WI38 (cell line): ENCODE measurements around the gene SPON1.
"Not testable (repeated sequence)": the region's sequence is repeated elsewhere in the genome, so short reads cannot be mapped to it uniquely, and the experiment has no call there.

ENCODE experiments used
- H3K4me3 ChIP-seq: 2 replicates; pipeline ENCODE4 v1.5.1; 2011; ENCODE audit warnings: low read depth, mild to moderate bottlenecking, control low read depth, low read length
- TF ChIP-seq, protein P1 (sequence below): IDR thresholded peaks from 2 replicates; pipeline ENCODE4 v1.5.1; 2012; ENCODE audit warnings: low read depth, mild to moderate bottlenecking, control low read depth, low read length

Gene SPON1

DNA sequence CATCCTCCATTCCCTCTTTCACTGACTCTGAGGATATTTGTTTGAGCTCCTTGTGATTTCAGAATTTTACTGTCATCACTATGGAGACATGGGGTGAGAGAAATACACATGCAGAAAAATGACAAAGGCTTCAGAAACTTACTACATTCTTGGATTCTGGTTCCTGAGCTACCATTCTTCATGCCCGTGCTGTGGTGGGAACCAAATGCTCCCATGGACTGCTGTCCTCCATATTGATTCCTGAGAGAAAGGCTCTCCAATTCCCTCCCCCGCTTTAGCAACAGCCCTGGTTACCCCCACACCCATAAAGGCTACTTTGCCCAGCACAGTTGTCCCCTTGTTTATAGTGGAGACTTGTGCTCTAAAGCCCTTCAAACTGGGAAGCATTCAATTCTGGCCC, 201.1 kb downstream of the SPON1 start:
- TF ChIP-seq, protein P1, sequence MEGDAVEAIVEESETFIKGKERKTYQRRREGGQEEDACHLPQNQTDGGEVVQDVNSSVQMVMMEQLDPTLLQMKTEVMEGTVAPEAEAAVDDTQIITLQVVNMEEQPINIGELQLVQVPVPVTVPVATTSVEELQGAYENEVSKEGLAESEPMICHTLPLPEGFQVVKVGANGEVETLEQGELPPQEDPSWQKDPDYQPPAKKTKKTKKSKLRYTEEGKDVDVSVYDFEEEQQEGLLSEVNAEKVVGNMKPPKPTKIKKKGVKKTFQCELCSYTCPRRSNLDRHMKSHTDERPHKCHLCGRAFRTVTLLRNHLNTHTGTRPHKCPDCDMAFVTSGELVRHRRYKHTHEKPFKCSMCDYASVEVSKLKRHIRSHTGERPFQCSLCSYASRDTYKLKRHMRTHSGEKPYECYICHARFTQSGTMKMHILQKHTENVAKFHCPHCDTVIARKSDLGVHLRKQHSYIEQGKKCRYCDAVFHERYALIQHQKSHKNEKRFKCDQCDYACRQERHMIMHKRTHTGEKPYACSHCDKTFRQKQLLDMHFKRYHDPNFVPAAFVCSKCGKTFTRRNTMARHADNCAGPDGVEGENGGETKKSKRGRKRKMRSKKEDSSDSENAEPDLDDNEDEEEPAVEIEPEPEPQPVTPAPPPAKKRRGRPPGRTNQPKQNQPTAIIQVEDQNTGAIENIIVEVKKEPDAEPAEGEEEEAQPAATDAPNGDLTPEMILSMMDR: no peak
- H3K4me3 ChIP-seq: no peak overlapping the region

DNA sequence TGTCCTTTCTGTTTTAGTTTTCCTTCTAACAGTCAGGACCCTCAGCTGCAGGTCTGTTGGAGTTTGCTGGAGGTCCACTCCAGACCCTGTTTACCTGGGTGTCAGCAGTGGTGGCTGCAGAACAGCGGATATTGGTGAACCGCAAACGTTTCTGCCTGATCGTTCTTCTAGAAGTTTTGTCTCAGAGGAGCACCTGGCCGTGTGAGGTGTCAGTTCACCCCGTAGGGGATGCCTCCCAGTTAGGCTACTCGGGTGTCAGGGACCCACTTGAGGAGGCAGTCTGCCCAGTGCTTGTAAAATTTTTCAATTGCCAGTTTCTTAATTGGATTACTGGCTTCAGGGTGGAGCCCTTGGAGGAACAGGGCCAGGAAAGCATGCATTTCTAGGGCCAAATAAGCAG, 211.2 kb downstream of the SPON1 start:
- not testable (repeated sequence) for H3K4me3 ChIP-seq

GRCh38 chr11:14179116-14179820, 216.7 kb downstream of the SPON1 start:
- no peak overlapping the region for H3K4me3 ChIP-seq
- TF ChIP-seq, protein P1: no peak

DNA sequence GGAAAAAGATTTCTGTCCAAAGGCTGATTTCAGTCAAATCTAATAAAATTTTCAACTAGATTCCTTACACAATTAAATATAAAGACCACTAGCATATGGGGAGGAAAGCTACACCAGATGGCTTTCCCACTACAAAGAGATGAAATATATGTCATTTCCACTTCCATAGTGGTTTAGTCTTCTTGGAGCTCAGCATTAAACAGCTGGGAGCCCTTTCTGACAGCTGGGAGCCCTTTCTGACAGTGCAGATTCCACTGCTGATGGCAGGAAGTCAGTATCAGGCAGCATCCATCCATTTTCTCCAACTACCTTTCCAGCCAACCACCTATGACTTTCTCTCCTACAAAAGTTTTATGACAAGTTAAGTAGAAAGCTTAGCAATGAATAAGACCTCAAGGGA, 218.6 kb downstream of the SPON1 start:
- TF ChIP-seq, protein P1: no peak
- no peak overlapping the region for H3K4me3 ChIP-seq

GRCh38 chr11:14182833-14183364, 220.4 kb downstream of the SPON1 start:
- TF ChIP-seq, protein P1: no peak
- H3K4me3 ChIP-seq: no peak overlapping the region

DNA sequence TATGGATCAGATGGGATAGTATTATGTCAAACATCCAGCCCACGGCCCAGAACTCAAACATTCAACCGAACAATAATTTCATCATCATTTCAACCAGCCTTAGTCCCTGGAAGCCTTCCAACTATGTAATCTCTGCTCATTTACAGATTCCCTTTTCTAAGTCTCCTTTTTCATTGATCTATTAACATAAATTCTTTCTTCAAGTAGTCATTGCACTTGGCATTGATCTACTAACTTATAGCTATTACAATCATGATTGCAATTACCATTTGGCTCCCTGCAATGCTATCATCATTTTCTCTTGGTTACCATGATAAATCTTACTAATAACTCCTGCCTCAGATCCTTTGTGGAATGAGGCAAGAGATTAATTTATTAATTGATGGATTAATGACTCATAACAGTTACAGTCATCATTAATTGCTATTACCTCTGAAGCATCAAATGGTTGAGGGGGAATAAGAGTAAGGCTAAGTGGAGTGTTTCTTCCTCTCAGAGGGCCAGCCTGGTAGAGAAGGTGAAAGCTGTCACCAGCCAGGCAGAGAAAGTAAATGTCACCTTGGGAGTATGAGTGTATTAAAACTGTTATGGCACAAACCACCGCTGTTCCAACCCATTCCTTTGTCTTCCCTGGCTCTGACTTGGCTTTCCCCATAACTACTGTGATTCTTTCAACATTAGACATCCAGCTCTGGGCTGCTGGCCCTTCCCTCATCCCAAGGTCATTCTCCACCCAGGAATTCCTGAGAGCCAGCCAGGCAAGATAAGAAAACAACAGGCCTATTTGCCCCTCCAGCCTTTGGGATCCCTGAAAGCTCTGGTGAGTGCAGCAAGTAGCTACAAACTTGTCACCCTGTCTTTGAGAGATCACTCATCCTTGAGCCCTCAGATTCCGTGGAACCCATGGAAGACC, 221.8 kb downstream of the SPON1 start:
- H3K4me3 ChIP-seq: no peak overlapping the region
- TF ChIP-seq, protein P1: no peak

DNA sequence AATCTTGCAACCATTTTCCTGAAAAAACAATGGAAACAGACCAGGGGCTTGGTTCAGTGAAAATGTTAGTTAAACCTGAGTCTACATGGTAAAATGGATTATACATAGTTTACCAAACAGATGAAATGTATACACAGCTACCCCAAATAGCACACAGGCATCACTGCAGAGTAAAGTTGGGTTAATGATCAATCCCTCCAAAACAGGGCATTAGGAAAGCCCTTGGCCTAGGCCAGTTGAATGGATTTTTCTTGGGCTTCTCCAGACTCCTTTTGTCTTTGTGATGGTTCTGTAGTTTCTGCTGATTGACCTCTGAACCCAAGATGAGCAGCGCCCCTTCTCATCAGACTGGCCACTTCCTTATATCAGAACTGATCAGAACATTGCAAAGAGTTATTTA, 222.9 kb downstream of the SPON1 start:
- TF ChIP-seq, protein P1: no peak
- no peak overlapping the region for H3K4me3 ChIP-seq
